Caco-2 (cell line): Measurements from ENCODE around the gene DYNC1LI1. TPM values are rescaled to one million over a fixed set of nuclear protein-coding genes. Genes with fewer than 3 reads are reported as not detected.

Source experiments
- BruUV-seq: library from RNA; stranded (reverse); fragments of 400-500 nt; replicated peaks from 2 replicates; lab custom pipeline; 2021; lab: Mats Ljungman, UMichigan
- CTCF ChIA-PET: fragments of 300-600 bp; sonication (Branson Sonifier 250); formaldehyde crosslinking; loops from one replicate; lab custom pipeline; 2022; ENCODE audit warnings: antibody characterized with exemption; lab: Charles Lee
- POLR2A ChIA-PET: fragments of 300-600 bp; sonication (Branson Sonifier 250); formaldehyde crosslinking; loops from one replicate; lab custom pipeline; 2022; ENCODE audit warnings: antibody characterized with exemption; lab: Charles Lee
- DNase-seq, 2 experiments: peaks; one replicate each; pipeline versions ENCODE4 v3.0.0 to v3.0.0-alpha.2; 2020 to 2022
- H3K27me3 ChIP-seq: replicated peaks from 2 replicates; pipeline ENCODE4 v1.6.0; 2011; ENCODE audit warnings: low read length; ENCODE audit not compliant: control insufficient read depth, insufficient read depth
- H3K36me3 ChIP-seq: 2 replicates; pipeline ENCODE4 v1.5.1; 2011; ENCODE audit warnings: low read length; ENCODE audit not compliant: control insufficient read depth, insufficient read depth
- H3K4me1 ChIP-seq: fragments of 250-450 bp; sonication (Bioruptor Pico); 2 replicates; pipeline ENCODE4 v1.5.1; 2020; ENCODE audit warnings: mild to moderate bottlenecking
- H3K4me3 ChIP-seq: 2 replicates; pipeline ENCODE4 v1.5.1; 2011; ENCODE audit warnings: low read depth, mild to moderate bottlenecking, control low read depth, low read length
- H3K9me3 ChIP-seq: fragments of 250-450 bp; sonication (Bioruptor Pico); 2 replicates; pipeline ENCODE4 v1.5.1; 2020; ENCODE audit warnings: mild to moderate bottlenecking, moderate library complexity
- H3K27ac Mint-ChIP-seq: one replicate; pipeline ENCODE4 v1.8.0; 2022; ENCODE audit warnings: mixed read lengths; ENCODE audit not compliant: unreplicated experiment
- H3K27me3 Mint-ChIP-seq: one replicate; pipeline ENCODE4 v1.8.0; 2022; ENCODE audit warnings: mixed read lengths; ENCODE audit not compliant: insufficient read depth, unreplicated experiment
- H3K36me3 Mint-ChIP-seq: one replicate; pipeline ENCODE4 v1.8.0; 2022; ENCODE audit warnings: mild to moderate bottlenecking, mixed read lengths; ENCODE audit not compliant: insufficient read depth, unreplicated experiment
- H3K4me1 Mint-ChIP-seq: one replicate; pipeline ENCODE4 v1.8.0; 2022; ENCODE audit warnings: low read depth, mixed read lengths; ENCODE audit not compliant: unreplicated experiment
- H3K4me3 Mint-ChIP-seq: one replicate; pipeline ENCODE4 v1.8.0; 2022; ENCODE audit warnings: mild to moderate bottlenecking, moderate library complexity, mixed read lengths; ENCODE audit not compliant: unreplicated experiment
- H3K9me3 Mint-ChIP-seq: one replicate; pipeline ENCODE4 v1.8.0; 2022; ENCODE audit warnings: mixed read lengths; ENCODE audit not compliant: unreplicated experiment
- CTCF ChIP-seq, 2 experiments: fragments of 200-600 bp in 1 of 2; IDR thresholded peaks; 1 replicate in 1 of 2; 2 replicates in 1 of 2; pipeline versions ENCODE4 v1.5.1 to v1.8.0; 2011 to 2022; ENCODE audit warnings: antibody characterized with exemption in 1 of 2, control low read depth in 1 of 2, inconsistent platforms in 1 of 2, low read depth in 1 of 2, low read length in 1 of 2, mild to moderate bottlenecking in 1 of 2, moderate library complexity in 1 of 2; ENCODE audit not compliant: insufficient read depth in 1 of 2, severe bottlenecking in 1 of 2, unreplicated experiment in 1 of 2
- intact Hi-C: fragments of 100-400 bp; cut with micrococcal nuclease; formaldehyde crosslinking; loops from one replicate; pipeline ENCODE4 v1.10.0; 2022; ENCODE audit not compliant: unreplicated experiment
- total RNA-seq: library from RNA; stranded (reverse); gene quantifications from 2 replicates; pipeline ENCODE4 v1.2.3, GENCODE V29; 2022

The DYNC1LI1 gene
- total RNA-seq, 1 experiment from 2014 or later, result 35.4 TPM

DNA sequence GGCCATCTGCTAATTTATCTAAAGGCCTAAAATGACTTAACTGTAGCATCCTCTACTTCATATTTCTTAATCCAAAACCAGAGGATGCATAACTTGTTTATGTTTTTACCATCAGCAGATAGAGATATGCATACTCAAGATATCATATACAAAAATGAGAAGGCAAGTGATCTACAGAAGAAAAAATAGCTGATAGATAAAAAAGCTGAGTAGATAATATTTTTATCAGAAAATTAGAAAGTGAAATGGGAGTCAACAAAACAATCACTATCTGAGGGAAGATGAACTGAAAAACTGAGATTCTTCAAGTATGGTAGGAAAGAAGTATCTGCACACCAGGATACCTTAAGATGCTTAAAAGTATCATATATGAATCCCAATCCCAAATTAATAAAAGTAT lies 25.4 kb downstream of the DYNC1LI1 start:
- CTCF ChIA-PET, result no interaction called here
- no peaks in the 10 kb centered on the region for H3K27me3 Mint-ChIP-seq

GRCh38 chr3:32544894-32545293 lies 25.8 kb downstream of the DYNC1LI1 start:
- no peaks in the 10 kb centered on the region for H3K9me3 Mint-ChIP-seq
- BruUV-seq, result no TSS peak
- intact Hi-C loops, result no loop called here
- peaks cover 11% of the 10 kb centered on the region for H3K36me3 Mint-ChIP-seq
- no peaks in the 10 kb centered on the region for H3K4me1 Mint-ChIP-seq
- H3K27ac Mint-ChIP-seq, result no peak overlapping the region
- no peak for TF ChIP-seq CTCF (IDR thresholded peaks at IDR 0.05; ENCODE audit: insufficient read depth in 1 of 2, low read depth in 1 of 2, low read length in 1 of 2, severe bottlenecking in 1 of 2, unreplicated experiment in 1 of 2)
- H3K9me3 ChIP-seq, result no peaks in the 10 kb centered on the region
- H3K27me3 ChIP-seq, result no peaks in the 10 kb centered on the region
- CTCF ChIA-PET, result no interaction called here
- peaks cover 5% of the 10 kb centered on the region; the same call in 1 of the 2 replicates for H3K4me1 ChIP-seq
- H3K36me3 ChIP-seq, result no peaks in the 10 kb centered on the region
- no peak overlapping the region for H3K4me3 ChIP-seq
- DNase-seq, result no peak
- H3K4me3 Mint-ChIP-seq, result no peak overlapping the region
- no peaks in the 10 kb centered on the region for H3K27me3 Mint-ChIP-seq
- POLR2A ChIA-PET, result no interaction called here

More for the DNA sequence above, 25.4 kb downstream of the DYNC1LI1 start:
- H3K9me3 ChIP-seq, result no peaks in the 10 kb centered on the region
- no peak for TF ChIP-seq CTCF (IDR thresholded peaks at IDR 0.05; ENCODE audit: insufficient read depth in 1 of 2, low read depth in 1 of 2, low read length in 1 of 2, severe bottlenecking in 1 of 2, unreplicated experiment in 1 of 2)
- POLR2A ChIA-PET, result no interaction called here
- H3K27me3 ChIP-seq, result no peaks in the 10 kb centered on the region
- H3K4me1 ChIP-seq, result peaks cover 5% of the 10 kb centered on the region; the same call in 1 of the 2 replicates
- no TSS peak for BruUV-seq
- H3K4me1 Mint-ChIP-seq, result no peaks in the 10 kb centered on the region
- no peak for DNase-seq
- peaks cover 11% of the 10 kb centered on the region for H3K36me3 Mint-ChIP-seq
- H3K36me3 ChIP-seq, result no peaks in the 10 kb centered on the region
- no peaks in the 10 kb centered on the region for H3K9me3 Mint-ChIP-seq
- H3K4me3 ChIP-seq, result no peak overlapping the region
- H3K27ac Mint-ChIP-seq, result no peak overlapping the region
- no peak overlapping the region for H3K4me3 Mint-ChIP-seq
- intact Hi-C loops, result no loop called here

GRCh38 chr3:32542807-32543206 lies 27.9 kb downstream of the DYNC1LI1 start:
- POLR2A ChIA-PET, result no interaction called here
- Mint-ChIP-seq H3K4me3 (no peak overlapping the region), H3K27me3 (no peaks in the 10 kb centered on the region), H3K27ac (no peak overlapping the region), H3K9me3 (no peaks in the 10 kb centered on the region), H3K36me3 (peaks cover 11% of the 10 kb centered on the region), H3K4me1 (no peaks in the 10 kb centered on the region)
- Histone ChIP-seq H3K36me3 (no peaks in the 10 kb centered on the region), H3K4me3 (no peak overlapping the region), H3K9me3 (no peaks in the 10 kb centered on the region), H3K27me3 (no peaks in the 10 kb centered on the region), H3K4me1 (0 out of 2 replicates have a peak, but pooled peaks cover 5% of the 10 kb centered on the region)
- DNase-seq, result no peak
- no TSS peak for BruUV-seq
- CTCF ChIA-PET, result no interaction called here
- no peak for TF ChIP-seq CTCF (IDR thresholded peaks at IDR 0.05; ENCODE audit: insufficient read depth in 1 of 2, low read depth in 1 of 2, low read length in 1 of 2, severe bottlenecking in 1 of 2, unreplicated experiment in 1 of 2)
- intact Hi-C loops, result no loop called here
